HCT116 (cell line): ENCODE results near the gene CD63. TPM values are rescaled to one million over a fixed set of nuclear protein-coding genes. Genes with fewer than 3 reads are reported as not detected.

ENCODE experiments used
- ATAC-seq: fragments of 200-7000 bp; cut with Tn5 transposase; 2 replicates; pipeline ENCODE4 v1.9.1; 2020; ENCODE audit warnings: mild to moderate bottlenecking, moderate library complexity
- BruUV-seq: library from RNA; stranded (reverse); fragments of 400-500 nt; replicated peaks from 2 replicates; lab custom pipeline; 2021; lab: Mats Ljungman, UMichigan
- CTCF ChIA-PET: fragments of 300-600 bp; sonication (Branson Sonifier 250); formaldehyde crosslinking; loops from one replicate; lab custom pipeline; 2021; ENCODE audit warnings: antibody characterized with exemption; lab: Charles Lee
- POLR2A ChIA-PET: fragments of 300-600, 350-600 bp; sonication (Branson Sonifier 250); formaldehyde crosslinking; loops from one replicate; lab custom pipeline; 2021; ENCODE audit warnings: antibody characterized with exemption; lab: Charles Lee
- RAD21 ChIA-PET, 2 experiments: fragments of 300-600 bp; sonication (Branson Sonifier 250); formaldehyde crosslinking; loops; one replicate each; lab custom pipeline; 2023; ENCODE audit warnings: low total read pairs in 2 of 2; ENCODE audit not compliant: uncharacterized antibody in 2 of 2, unreplicated experiment in 2 of 2, low non-redundant PET in 1 of 2; lab: Charles Lee
- DNase-seq: peaks from one replicate; pipeline ENCODE4 v3.0.0-alpha.2; 2010; ENCODE audit warnings: low read depth, low spot score
- H2AFZ ChIP-seq: fragments of 200-600 bp; shearing (Covaris generic), sonication (generic); 2 replicates; pipeline ENCODE4 v1.6.1; 2017; ENCODE audit warnings: low read depth, mixed run types, mixed read lengths, antibody characterized with exemption, low read length; ENCODE audit not compliant: poor library complexity, severe bottlenecking
- H3K27ac ChIP-seq: 2 replicates; pipeline ENCODE4 v1.5.1; 2012; ENCODE audit warnings: low read depth, low read length
- H3K27me3 ChIP-seq: fragments of 200-600 bp; sonication (generic); 2 replicates; pipeline ENCODE4 v1.6.1; 2016; ENCODE audit warnings: mixed run types, low read length, mixed read lengths; ENCODE audit not compliant: insufficient read depth
- H3K36me3 ChIP-seq, 2 experiments: fragments of 200-500 bp in 1 of 2; fragments of 200-600 bp in 1 of 2; sonication (Bioruptor generic) in 1 of 2; sonication (generic) in 1 of 2; 2 replicates each; pipeline versions ENCODE4 v1.5.1 to v1.6.1; 2014 to 2016; ENCODE audit warnings: low read length in 2 of 2, inconsistent platforms in 1 of 2, mixed read lengths in 1 of 2, mixed run types in 1 of 2; ENCODE audit not compliant: insufficient read depth in 2 of 2, control insufficient read depth in 1 of 2
- H3K4me1 ChIP-seq, 2 experiments: fragments of 200-600 bp in 1 of 2; sonication (generic) in 1 of 2; 2 replicates each; pipeline versions ENCODE4 v1.5.1 to v1.6.1; 2012 to 2017; ENCODE audit warnings: low read length in 2 of 2, inconsistent platforms in 1 of 2, mild to moderate bottlenecking in 1 of 2, mixed read lengths in 1 of 2, mixed run types in 1 of 2, moderate library complexity in 1 of 2; ENCODE audit not compliant: insufficient read depth in 2 of 2, control insufficient read depth in 1 of 2
- H3K4me2 ChIP-seq: fragments of 200-600 bp; sonication (generic); 2 replicates; pipeline ENCODE4 v1.6.1; 2017; ENCODE audit warnings: mixed run types, low read length, mixed read lengths
- H3K4me3 ChIP-seq, 2 experiments: fragments of 200-600 bp in 1 of 2; sonication (generic) in 1 of 2; replicated peaks in 1 of 2; 2 replicates each; pipeline ENCODE4 v1.5.1; 2011 to 2016; ENCODE audit warnings: low read length in 2 of 2, control low read depth in 1 of 2, low read depth in 1 of 2, mild to moderate bottlenecking in 1 of 2, mixed read lengths in 1 of 2, mixed run types in 1 of 2
- H3K79me2 ChIP-seq: fragments of 200-600 bp; sonication (generic); 2 replicates; pipeline ENCODE4 v1.6.1; 2017; ENCODE audit warnings: mild to moderate bottlenecking, mixed run types, low read length, moderate library complexity, mixed read lengths; ENCODE audit not compliant: insufficient read depth
- H3K9ac ChIP-seq: fragments of 200-600 bp; sonication (generic); 2 replicates; pipeline ENCODE4 v1.6.1; 2016; ENCODE audit warnings: low read length, mixed read lengths
- H3K9me2 ChIP-seq: fragments of 200-600 bp; sonication (generic), shearing (Covaris generic); 2 replicates; pipeline ENCODE4 v1.6.1; 2017; ENCODE audit warnings: mixed run types, mild to moderate bottlenecking, moderate library complexity; ENCODE audit not compliant: insufficient read depth
- H3K9me3 ChIP-seq, 2 experiments: fragments of 200-500 bp in 1 of 2; fragments of 200-600 bp in 1 of 2; sonication (Bioruptor generic) in 1 of 2; sonication (generic) in 1 of 2; 2 replicates each; pipeline ENCODE4 v1.6.1; 2014 to 2017; ENCODE audit warnings: low read length in 2 of 2, mixed read lengths in 2 of 2, inconsistent platforms in 1 of 2, low read depth in 1 of 2, mild to moderate bottlenecking in 1 of 2, mixed run types in 1 of 2, moderate library complexity in 1 of 2; ENCODE audit not compliant: control insufficient read depth in 1 of 2, insufficient read depth in 1 of 2
- H4K20me1 ChIP-seq: fragments of 200-600 bp; sonication (generic), shearing (Covaris generic); 2 replicates; pipeline ENCODE4 v1.6.1; 2017; ENCODE audit warnings: mixed run types, mild to moderate bottlenecking, moderate library complexity; ENCODE audit not compliant: insufficient read depth
- ATF3 ChIP-seq: IDR thresholded peaks from 2 replicates; pipeline ENCODE4 v1.6.1; 2012
- CBX3 ChIP-seq: IDR thresholded peaks from 2 replicates; pipeline ENCODE4 v1.6.1; 2012; ENCODE audit warnings: low read depth
- CEBPB ChIP-seq: IDR thresholded peaks from 2 replicates; pipeline ENCODE4 v1.6.1; 2012; ENCODE audit warnings: low read depth
- EGR1 ChIP-seq: IDR thresholded peaks from 2 replicates; pipeline ENCODE4 v1.6.1; 2012; ENCODE audit warnings: low read depth
- ELF1 ChIP-seq: IDR thresholded peaks from 2 replicates; pipeline ENCODE4 v1.6.1; 2012; ENCODE audit warnings: low read depth, borderline replicate concordance
- EZH2 ChIP-seq: fragments of 200-600 bp; sonication (generic); IDR thresholded peaks from 2 replicates; pipeline ENCODE4 v1.6.1; 2017; ENCODE audit warnings: antibody characterized with exemption, mixed run types
- EZH2phosphoT487 ChIP-seq: fragments of 200-600 bp; IDR thresholded peaks from 2 replicates; pipeline ENCODE4 v1.6.1; 2018; ENCODE audit warnings: antibody characterized with exemption, borderline replicate concordance
- FOSL1 ChIP-seq: IDR thresholded peaks from 2 replicates; pipeline ENCODE4 v1.6.1; 2012; ENCODE audit warnings: low read depth
- JUND ChIP-seq: IDR thresholded peaks from 2 replicates; pipeline ENCODE4 v1.6.1; 2012
- MAX ChIP-seq: IDR thresholded peaks from 2 replicates; pipeline ENCODE4 v1.6.1; 2012
- POLR2AphosphoS5 ChIP-seq: IDR thresholded peaks from 2 replicates; pipeline ENCODE4 v1.6.1; 2011; ENCODE audit warnings: mild to moderate bottlenecking, low read depth, low read length, moderate library complexity
- RAD21 ChIP-seq: IDR thresholded peaks from 2 replicates; pipeline ENCODE4 v1.6.1; 2012; ENCODE audit warnings: low read depth, mild to moderate bottlenecking
- REST ChIP-seq: IDR thresholded peaks from 2 replicates; pipeline ENCODE4 v1.6.1; 2012; ENCODE audit warnings: low read depth
- SIN3A ChIP-seq: IDR thresholded peaks from 2 replicates; pipeline ENCODE4 v1.6.1; 2012; ENCODE audit warnings: low read depth
- SP1 ChIP-seq: IDR thresholded peaks from 2 replicates; pipeline ENCODE4 v1.6.1; 2012; ENCODE audit warnings: low read depth
- SRF ChIP-seq: IDR thresholded peaks from 2 replicates; pipeline ENCODE4 v1.6.1; 2012; ENCODE audit warnings: low read depth
- TCF7L2 ChIP-seq: IDR thresholded peaks from 2 replicates; pipeline ENCODE4 v1.7.0; 2011; ENCODE audit warnings: borderline replicate concordance, inconsistent platforms; ENCODE audit not compliant: insufficient read depth, insufficient read length; ENCODE audit errors: extremely low read depth
- YY1 ChIP-seq: IDR thresholded peaks from 2 replicates; pipeline ENCODE4 v1.6.1; 2011; ENCODE audit warnings: low read length, low read depth, moderate library complexity, mild to moderate bottlenecking; ENCODE audit not compliant: insufficient replicate concordance; ENCODE audit errors: extremely low read depth
- ZFX ChIP-seq: fragments of 450-650 bp; IDR thresholded peaks from 2 replicates; pipeline ENCODE4 v1.6.1; 2017
- ZNF274 ChIP-seq: fragments of 200-500 bp; sonication (Bioruptor generic); IDR thresholded peaks from 2 replicates; pipeline ENCODE4 v1.6.1; 2014; ENCODE audit warnings: mild to moderate bottlenecking, low read depth, low read length, inconsistent platforms
- intact Hi-C: fragments of 100-400 bp; cut with micrococcal nuclease; formaldehyde crosslinking; loops from 2 replicates; pipeline ENCODE4 v1.10.0; 2022
- total RNA-seq: library from RNA; stranded (reverse); gene quantifications from one replicate; pipeline ENCODE4 v1.2.1, GENCODE V29; 2021; ENCODE audit not compliant: unreplicated experiment
- TF ChIP-seq, protein P1 (sequence below), 3 experiments: fragments of 200-600 bp in 1 of 3; sonication (generic) in 1 of 3; IDR thresholded peaks in 2 of 3; conservative IDR thresholded peaks in 1 of 3; 2 replicates each; pipeline ENCODE4 v1.5.1; 2012 to 2017; ENCODE audit warnings: low read depth in 2 of 3, low read length in 2 of 3, antibody characterized with exemption in 1 of 3, borderline replicate concordance in 1 of 3, control low read depth in 1 of 3, mild to moderate bottlenecking in 1 of 3, mixed read lengths in 1 of 3, mixed run types in 1 of 3, moderate library complexity in 1 of 3; ENCODE audit not compliant: insufficient read depth in 1 of 3

Gene CD63
- total RNA-seq, 1 experiment from 2014 or later = 355 TPM

GRCh38 chr12:55738123-55739024 lies 9.6 kb upstream of the CD63 start:
- peak overlapping the region; percentile 99 for H2AFZ ChIP-seq
- CTCF ChIA-PET = interaction anchor here (0.7 to 3.6 kb wide), 47 partner anchors 9 to 989 kb away, joined by 3 to 49 read pairs (median 6); partner anchors contain the start of genes CD63, DNAJC14, ERBB3 and ORMDL2
- TF ChIP-seq CEBPB (no peak), EZH2phosphoT487 (no peak), SIN3A (no peak), RAD21 (peak; percentile 95), TCF7L2 (no peak), YY1 (no peak), EGR1 (no peak), FOSL1 (no peak), SP1 (no peak; the same call in 1 of the 2 replicates), REST (no peak), JUND (no peak), ZNF274 (no peak), ATF3 (no peak), SRF (no peak), ELF1 (no peak), POLR2AphosphoS5 (peak; percentile 42), MAX (no peak), CBX3 (no peak), ZFX (no peak), EZH2 (no peak)
- TF ChIP-seq, protein P1, sequence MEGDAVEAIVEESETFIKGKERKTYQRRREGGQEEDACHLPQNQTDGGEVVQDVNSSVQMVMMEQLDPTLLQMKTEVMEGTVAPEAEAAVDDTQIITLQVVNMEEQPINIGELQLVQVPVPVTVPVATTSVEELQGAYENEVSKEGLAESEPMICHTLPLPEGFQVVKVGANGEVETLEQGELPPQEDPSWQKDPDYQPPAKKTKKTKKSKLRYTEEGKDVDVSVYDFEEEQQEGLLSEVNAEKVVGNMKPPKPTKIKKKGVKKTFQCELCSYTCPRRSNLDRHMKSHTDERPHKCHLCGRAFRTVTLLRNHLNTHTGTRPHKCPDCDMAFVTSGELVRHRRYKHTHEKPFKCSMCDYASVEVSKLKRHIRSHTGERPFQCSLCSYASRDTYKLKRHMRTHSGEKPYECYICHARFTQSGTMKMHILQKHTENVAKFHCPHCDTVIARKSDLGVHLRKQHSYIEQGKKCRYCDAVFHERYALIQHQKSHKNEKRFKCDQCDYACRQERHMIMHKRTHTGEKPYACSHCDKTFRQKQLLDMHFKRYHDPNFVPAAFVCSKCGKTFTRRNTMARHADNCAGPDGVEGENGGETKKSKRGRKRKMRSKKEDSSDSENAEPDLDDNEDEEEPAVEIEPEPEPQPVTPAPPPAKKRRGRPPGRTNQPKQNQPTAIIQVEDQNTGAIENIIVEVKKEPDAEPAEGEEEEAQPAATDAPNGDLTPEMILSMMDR (IDR thresholded peaks at IDR 0.05 in 2 of 3, conservative IDR thresholded peaks at IDR 0.05 in 1 of 3; ENCODE audit: borderline replicate concordance in 1 of 3, insufficient read depth in 1 of 3, low read depth in 2 of 3, low read length in 2 of 3) = peak; percentile 65 to 93 (median 87)

More at GRCh38 chr12:55738123-55739024, 9.6 kb upstream of the CD63 start:
- POLR2A ChIA-PET = interaction anchor here (0.6 to 3.8 kb wide), 13 partner anchors 9 to 451 kb away, joined by 3 to 24 read pairs (median 4); partner anchors contain the start of genes CD63, DNAJC14, ESYT1 and ORMDL2
- Histone ChIP-seq H3K36me3 (no peaks in the 10 kb centered on the region), H4K20me1 (no peaks in the 10 kb centered on the region), H3K4me3 (peak overlapping the region; percentile 63 to 64), H3K27me3 (no peaks in the 10 kb centered on the region), H3K9me2 (no peaks in the 10 kb centered on the region), H3K4me2 (peak overlapping the region; percentile 88), H3K4me1 (peaks cover 14 to 44% of the 10 kb centered on the region in 2 experiments), H3K9me3 (no peaks in the 10 kb centered on the region), H3K27ac (peak overlapping the region; percentile 46), H3K79me2 (no peaks in the 10 kb centered on the region), H3K9ac (peak overlapping the region; percentile 57)
- BruUV-seq = no TSS peak
- DNase-seq (peak; percentile 82), ATAC-seq (peak; percentile 79)
- intact Hi-C loops = loop anchor here (1.0 to 10.0 kb wide), 5 partner anchors 58 to 376 kb away; partner anchors contain the start of genes PYM1, RPL41, RPS26 and ZC3H10
- RAD21 ChIA-PET = interaction anchor here (0.6 to 1.6 kb wide), 12 partner anchors 9 to 301 kb away, joined by 3 to 11 read pairs (median 4); partner anchors contain the start of genes CD63 (in 1 of the 2), DNAJC14 (in 1 of the 2) and RAB5B (in 1 of the 2)
